Mucosa of descending colon (tissue), 3 donors: ENCODE data around the gene LYG1. TPM values are rescaled to one million over a fixed set of nuclear protein-coding genes. Genes with fewer than 3 reads are reported as not detected.

Experiments used
- ATAC-seq: fragments of 200-7000 bp; cut with Tn5 transposase; one replicate; pipeline ENCODE4 v1.9.1; 2020; ENCODE audit warnings: mild to moderate bottlenecking, moderate library complexity
- DNase-seq, 3 donors: peaks; one replicate each; pipeline ENCODE4 v3.0.0-alpha.2; 2020
- H3K36me3 ChIP-seq: fragments of 200-600 bp; one replicate; pipeline ENCODE4 v1.8.0; 2021; ENCODE audit warnings: low read depth, mild to moderate bottlenecking
- H3K4me1 ChIP-seq: fragments of 200-600 bp; one replicate; pipeline ENCODE4 v1.8.0; 2021; ENCODE audit warnings: low read depth, mild to moderate bottlenecking
- H3K4me3 ChIP-seq: fragments of 200-600 bp; one replicate; pipeline ENCODE4 v1.8.0; 2021; ENCODE audit warnings: mild to moderate bottlenecking
- H3K9me3 ChIP-seq: fragments of 200-600 bp; one replicate; pipeline ENCODE4 v1.8.0; 2021; ENCODE audit warnings: mild to moderate bottlenecking
- CTCF ChIP-seq: fragments of 200-600 bp; IDR thresholded peaks from one replicate; pipeline ENCODE4 v1.8.0; 2022; ENCODE audit warnings: antibody characterized with exemption, mild to moderate bottlenecking
- intact Hi-C, 2 donors: fragments of 100-400 bp; cut with DNase I in 1 of 2; cut with micrococcal nuclease in 1 of 2; formaldehyde crosslinking; loops; one replicate each; pipeline versions ENCODE4 v1.11.0 to v1.11.1; 2022; cut with DNase I, micrococcal nuclease
- total RNA-seq, 3 donors: library from RNA; stranded (reverse); fragmentation: NEBNext Ultra II Directional in 2 of 3; extraction: Animal tissue kit (Norgen Biotek cat#: 25700) in 2 of 3; gene quantifications; one replicate each; pipeline versions ENCODE4 v1.2.1 to v1.2.4, GENCODE V29; 2021 to 2023
- donor health status: DM: no; HTN: no; CAD: no; lungs with moderate emphysema.
- donor health status: DM: no; HTN: no; CAD: no.
- donor health status: DM: no; HTN: yes; CAD: no.

The LYG1 gene
- total RNA-seq, 3 donors from 2014 or later, result 1.5 to 1.6 TPM; not detected in 1

- Histone ChIP-seq H3K4me3 (no peak overlapping the region), H3K36me3 (no peaks in the 10 kb centered on the region), H3K9me3 (no peaks in the 10 kb centered on the region), H3K4me1 (no peaks in the 10 kb centered on the region)
- DNase-seq (no peak), ATAC-seq (no peak)
- TF ChIP-seq CTCF, result no peak
- intact Hi-C loops, result no loop called here
Measured at GRCh38 chr2:99256677-99257076, 44.3 kb downstream of the LYG1 start.

- ATAC-seq (peak; percentile 34), DNase-seq (no peak)
- H3K9me3 ChIP-seq, result no peaks in the 10 kb centered on the region
- H3K36me3 ChIP-seq, result no peaks in the 10 kb centered on the region
- no peak for TF ChIP-seq CTCF
- H3K4me1 ChIP-seq, result no peaks in the 10 kb centered on the region
- intact Hi-C loops, result no loop called here
- H3K4me3 ChIP-seq, result no peak within 1 kb of the TSS
Measured at GRCh38 chr2:99255491-99256318, 45.3 kb downstream of the LYG1 start, which contains the start of gene LYG2. Gene LYG2 (minus strand): TSS chr2:99255666. CDS start chr2:99254260, 1,406 bp downstream.

- no peaks in the 10 kb centered on the region for H3K4me1 ChIP-seq
- no peaks in the 10 kb centered on the region for H3K9me3 ChIP-seq
- ATAC-seq (no peak), DNase-seq (no peak)
- no peak overlapping the region for H3K4me3 ChIP-seq
- H3K36me3 ChIP-seq, result no peaks in the 10 kb centered on the region
- intact Hi-C loops, result no loop called here
- TF ChIP-seq CTCF, result no peak
Measured at GRCh38 chr2:99249951-99250350, 51.0 kb downstream of the LYG1 start.

- no peaks in the 10 kb centered on the region for H3K36me3 ChIP-seq
- H3K4me3 ChIP-seq, result no peak overlapping the region
- DNase-seq (no peak), ATAC-seq (no peak)
- TF ChIP-seq CTCF, result no peak
- intact Hi-C loops, result no loop called here
- no peaks in the 10 kb centered on the region for H3K9me3 ChIP-seq
- H3K4me1 ChIP-seq, result no peaks in the 10 kb centered on the region
Measured at GRCh38 chr2:99242151-99242550, 58.8 kb downstream of the LYG1 start.

- no peaks in the 10 kb centered on the region for H3K36me3 ChIP-seq
- DNase-seq, result no peak
- no peak for ATAC-seq
- no peaks in the 10 kb centered on the region for H3K9me3 ChIP-seq
- no peaks in the 10 kb centered on the region for H3K4me1 ChIP-seq
- H3K4me3 ChIP-seq, result no peak overlapping the region
- intact Hi-C loops, result no loop called here
- no peak for TF ChIP-seq CTCF
Measured at GRCh38 chr2:99240431-99240830, 60.6 kb downstream of the LYG1 start.
